Endodermal cell (in vitro differentiated cells): ENCODE results near the gene CNTN6. TPM values are rescaled to one million over a fixed set of nuclear protein-coding genes. Genes with fewer than 3 reads are reported as not detected.
A peak's percentile ranks its signal among the peaks of the same experiment; 100 is the strongest.

Source experiments
- DNase-seq: peaks from one replicate; pipeline ENCODE4 v3.0.0-alpha.2; 2017
- H3K27ac ChIP-seq: 2 replicates; pipeline ENCODE4 v1.5.1; 2013; ENCODE audit warnings: mild to moderate bottlenecking, low read depth, low read length, moderate library complexity
- H3K27me3 ChIP-seq: 2 replicates; pipeline ENCODE4 v1.6.1; 2013; ENCODE audit warnings: mild to moderate bottlenecking, low read length, moderate library complexity; ENCODE audit not compliant: insufficient read depth, control insufficient read depth, poor library complexity, severe bottlenecking
- H3K36me3 ChIP-seq: 2 replicates; pipeline ENCODE4 v1.7.0; 2013; ENCODE audit warnings: mild to moderate bottlenecking, low read length, moderate library complexity; ENCODE audit not compliant: control insufficient read depth, insufficient read depth
- H3K4me1 ChIP-seq: one replicate; pipeline ENCODE4 v1.7.0; 2013; ENCODE audit warnings: low read length; ENCODE audit not compliant: control insufficient read depth, insufficient read depth
- H3K4me3 ChIP-seq: 2 replicates; pipeline ENCODE4 v1.5.1; 2013; ENCODE audit warnings: mild to moderate bottlenecking, low read length, moderate library complexity
- H3K9ac ChIP-seq: 2 replicates; pipeline ENCODE4 v1.6.1; 2013; ENCODE audit warnings: mild to moderate bottlenecking, low read length, moderate library complexity; ENCODE audit not compliant: poor library complexity, severe bottlenecking; ENCODE audit errors: extremely low read depth
- H3K9me3 ChIP-seq: 2 replicates; pipeline ENCODE4 v1.6.1; 2013; ENCODE audit warnings: mild to moderate bottlenecking, low read length, moderate library complexity; ENCODE audit not compliant: control insufficient read depth
- H3K27ac Mint-ChIP-seq: 2 replicates; pipeline ENCODE4 v1.8.0; 2020; ENCODE audit warnings: mixed read lengths
- H3K27me3 Mint-ChIP-seq: 2 replicates; pipeline ENCODE4 v1.8.0; 2021; ENCODE audit warnings: mild to moderate bottlenecking, mixed read lengths; ENCODE audit not compliant: insufficient read depth
- H3K36me3 Mint-ChIP-seq: 2 replicates; pipeline ENCODE4 v1.8.0; 2020; ENCODE audit warnings: low read depth, mixed read lengths
- H3K4me1 Mint-ChIP-seq: 2 replicates; pipeline ENCODE4 v1.8.0; 2020; ENCODE audit warnings: mixed read lengths
- H3K4me3 Mint-ChIP-seq: 2 replicates; pipeline ENCODE4 v1.8.0; 2020; ENCODE audit warnings: mild to moderate bottlenecking, moderate library complexity, mixed read lengths
- H3K9me3 Mint-ChIP-seq: 2 replicates; pipeline ENCODE4 v1.8.0; 2020; ENCODE audit warnings: mild to moderate bottlenecking, mixed read lengths
- CTCF ChIP-seq: fragments of 200-600 bp; sonication (generic); conservative IDR thresholded peaks from 2 replicates; pipeline ENCODE4 v1.5.0; 2021; ENCODE audit warnings: antibody characterized with exemption, mild to moderate bottlenecking
- WGBS, 2 experiments: methylation state at CpG; one replicate each; pipeline versions ENCODE4 v1.1.5 to v1.1.7; 2013; ENCODE audit warnings: missing lambda C conversion rate in 2 of 2, mixed read lengths in 1 of 2; ENCODE audit not compliant: insufficient coverage in 1 of 2, insufficient read length in 1 of 2; 5-methylcytosine and 5-hydroxymethylcytosine counted together
- total RNA-seq, 2 donors: library from RNA; stranded (reverse); fragmentation: NEBNext Ultra II Directional in 1 of 2; extraction: Animal tissue kit (Norgen Biotek cat#: 25700) in 1 of 2; gene quantifications; 2 replicates in 1 of 2; 3 replicates in 1 of 2; pipeline ENCODE4 v1.2.1, GENCODE V29; 2021

CNTN6 gene
- total RNA-seq, 2 donors from 2014 or later = 0.31 to 0.51 TPM

- WGBS, 2 experiments = 81% methylated on average over 4 of the region's 4 CpGs; no CpG with 5 or more reads in 1 of the 2 experiments
These were observed 196.1 kb downstream of the CNTN6 start for GRCh38 chr3:1288805-1289494.

GRCh38 chr3:1292571-1293071 lies 199.8 kb downstream of the CNTN6 start:
- TF ChIP-seq CTCF = no peak

More at GRCh38 chr3:1288805-1289494, 196.1 kb downstream of the CNTN6 start:
- peaks cover 40% of the 10 kb centered on the region for H3K4me1 Mint-ChIP-seq
- peaks cover 9% of the 10 kb centered on the region for H3K9me3 Mint-ChIP-seq
- H3K36me3 ChIP-seq = no peaks in the 10 kb centered on the region
- no peaks in the 10 kb centered on the region for H3K27me3 Mint-ChIP-seq
- no peak overlapping the region for H3K27ac Mint-ChIP-seq
- no peak overlapping the region for H3K4me3 ChIP-seq
- H3K4me3 Mint-ChIP-seq = no peak overlapping the region
- H3K4me1 ChIP-seq = no peaks in the 10 kb centered on the region
- no peaks in the 10 kb centered on the region for H3K27me3 ChIP-seq
- peak; percentile 52 for DNase-seq
- TF ChIP-seq CTCF = no peak
- H3K9ac ChIP-seq = no peak overlapping the region
- H3K9me3 ChIP-seq = peaks cover 48% of the 10 kb centered on the region
- peaks cover 2% of the 10 kb centered on the region for H3K36me3 Mint-ChIP-seq
- H3K27ac ChIP-seq = no peak overlapping the region

GRCh38 chr3:1294586-1294985 lies 201.8 kb downstream of the CNTN6 start:
- Histone ChIP-seq H3K4me3 (no peak overlapping the region), H3K9me3 (peaks cover 30% of the 10 kb centered on the region), H3K27me3 (no peaks in the 10 kb centered on the region), H3K9ac (no peak overlapping the region), H3K36me3 (no peaks in the 10 kb centered on the region), H3K4me1 (no peaks in the 10 kb centered on the region), H3K27ac (no peak overlapping the region)
- Mint-ChIP-seq H3K4me1 (peaks cover 33% of the 10 kb centered on the region), H3K27ac (no peak overlapping the region), H3K27me3 (no peaks in the 10 kb centered on the region), H3K36me3 (peaks cover 2% of the 10 kb centered on the region), H3K4me3 (no peak overlapping the region), H3K9me3 (peaks cover 2% of the 10 kb centered on the region)
- DNase-seq = no peak
- WGBS, 2 experiments = 95 to 100% methylated on average over 5 of the region's 5 CpGs
- TF ChIP-seq CTCF = no peak

More at GRCh38 chr3:1292571-1293071, 199.8 kb downstream of the CNTN6 start:
- Mint-ChIP-seq H3K9me3 (peaks cover 2% of the 10 kb centered on the region), H3K27ac (no peak overlapping the region), H3K36me3 (peaks cover 2% of the 10 kb centered on the region), H3K4me1 (peaks cover 40% of the 10 kb centered on the region), H3K27me3 (no peaks in the 10 kb centered on the region), H3K4me3 (no peak overlapping the region)
- WGBS, 2 experiments = 62 to 72% methylated on average over 2 to 3 of the region's 3 CpGs
- Histone ChIP-seq H3K4me1 (no peaks in the 10 kb centered on the region), H3K4me3 (no peak overlapping the region), H3K36me3 (no peaks in the 10 kb centered on the region), H3K27ac (no peak overlapping the region), H3K9me3 (peaks cover 41% of the 10 kb centered on the region), H3K9ac (no peak overlapping the region), H3K27me3 (no peaks in the 10 kb centered on the region)
- DNase-seq = no peak
